HG02852 (cell line): ENCODE measurements around the gene PFKFB2.
A peak's percentile ranks its signal among the peaks of the same experiment; 100 is the strongest.

Source experiments
- ATAC-seq: cut with Tn5 transposase; IDR thresholded peaks from one replicate; pipeline ENCODE4 v1.9.1; 2021; ENCODE audit warnings: mild to moderate bottlenecking, moderate library complexity; ENCODE audit not compliant: unreplicated experiment

PFKFB2 gene

GRCh38 chr1:207088161-207088560 is 35.1 kb downstream of the PFKFB2 start:
- no peak for ATAC-seq

- ATAC-seq = no peak
These were observed 35.9 kb downstream of the PFKFB2 start, which contains the start of gene C4BPB for GRCh38 chr1:207088701-207089626. C4BPB (plus strand) TSS chr1:207088860; CDS start chr1:207089532, 672 bp downstream.

GRCh38 chr1:207089627-207090355 is 36.7 kb downstream of the PFKFB2 start:
- no peak for ATAC-seq

- ATAC-seq = no peak
These were observed 38.3 kb downstream of the PFKFB2 start for GRCh38 chr1:207091200-207091908.

GRCh38 chr1:207093944-207094343 is 40.9 kb downstream of the PFKFB2 start:
- ATAC-seq = no peak

- ATAC-seq = peak; percentile 97
These were observed 44.8 kb downstream of the PFKFB2 start for GRCh38 chr1:207097871-207098324.

GRCh38 chr1:207101720-207102119 is 48.6 kb downstream of the PFKFB2 start:
- no peak for ATAC-seq

GRCh38 chr1:207102146-207102545 is 49.1 kb downstream of the PFKFB2 start:
- no peak for ATAC-seq

- no peak for ATAC-seq
These were observed 49.6 kb downstream of the PFKFB2 start for GRCh38 chr1:207102659-207103058.

- no peak for ATAC-seq
These were observed 50.9 kb downstream of the PFKFB2 start, which contains the start of gene C4BPA for GRCh38 chr1:207103892-207104373. C4BPA (plus strand) TSS chr1:207104233; CDS start chr1:207113026, 8,793 bp downstream.

GRCh38 chr1:207109004-207109403 is 55.9 kb downstream of the PFKFB2 start:
- no peak for ATAC-seq

- no peak for ATAC-seq
These were observed 59.7 kb downstream of the PFKFB2 start for GRCh38 chr1:207112616-207113296.

GRCh38 chr1:207115269-207115668 is 62.2 kb downstream of the PFKFB2 start:
- no peak for ATAC-seq

- ATAC-seq = no peak
These were observed 71.3 kb downstream of the PFKFB2 start for GRCh38 chr1:207124389-207124788.

GRCh38 chr1:207128336-207128921 is 75.4 kb downstream of the PFKFB2 start:
- no peak for ATAC-seq

GRCh38 chr1:207129053-207129452 is 76.0 kb downstream of the PFKFB2 start:
- ATAC-seq = no peak
